GM12878 (cell line): ENCODE results near the gene SEBOX. TPM values are rescaled to one million over a fixed set of nuclear protein-coding genes. Genes with fewer than 3 reads are reported as not detected.

Experiments
- ATAC-seq: fragments of 200-7000 bp; cut with Tn5 transposase; 3 replicates; pipeline ENCODE4 v1.9.1; 2020; ENCODE audit warnings: mild to moderate bottlenecking, moderate library complexity
- BruUV-seq: library from RNA; stranded (reverse); fragments of 400-500 nt; replicated peaks from 2 replicates; lab custom pipeline; 2021; lab: Mats Ljungman, UMichigan
- CTCF ChIA-PET: fragments of 300-600 bp; sonication (Branson Sonifier 250); formaldehyde crosslinking; extraction: SDS; loops from one replicate; lab custom pipeline; 2021; ENCODE audit warnings: inconsistent platforms; lab: Yijun Ruan, JAX
- POLR2A ChIA-PET: fragments of 350-600 bp; formaldehyde crosslinking; extraction: SDS; loops from one replicate; lab custom pipeline; 2021; ENCODE audit warnings: inconsistent platforms; lab: Charles Lee
- RAD21 ChIA-PET: fragments of 300-600 bp; sonication (Branson Sonifier 250); formaldehyde crosslinking; loops from one replicate; lab custom pipeline; 2023; ENCODE audit warnings: antibody characterized with exemption; ENCODE audit not compliant: unreplicated experiment; lab: Charles Lee
- SMC1A ChIA-PET: fragments of 300-600 bp; sonication (Branson Sonifier 250); formaldehyde crosslinking; loops from one replicate; lab custom pipeline; 2023; ENCODE audit not compliant: unreplicated experiment, uncharacterized antibody; lab: Charles Lee
- DNase-seq: peaks from one replicate; pipeline ENCODE4 v3.0.0-alpha.2; 2011; ENCODE audit warnings: low read depth, low spot score
- FAIRE-seq: peaks from 3 replicates; lab custom pipeline; 2011; peaks lifted over from hg19 to GRCh38; lab: Jason Lieb, UNC
- H2AFZ ChIP-seq: 2 replicates; pipeline ENCODE4 v1.6.0; 2011; ENCODE audit warnings: low read depth, low read length, control low read depth; ENCODE audit not compliant: control insufficient read depth
- H3K27ac ChIP-seq: 2 replicates; pipeline ENCODE4 v1.5.1; 2011; ENCODE audit warnings: control low read depth; ENCODE audit not compliant: control insufficient read depth, insufficient read depth
- H3K27me3 ChIP-seq, 2 experiments: replicated peaks in 1 of 2; 2 replicates each; pipeline versions ENCODE4 v1.6.0 to v1.6.1; 2011; ENCODE audit warnings: low read length in 1 of 2; ENCODE audit not compliant: control insufficient read depth in 2 of 2, insufficient read depth in 2 of 2
- H3K36me3 ChIP-seq, 2 experiments: 2 replicates each; pipeline ENCODE4 v1.5.1; 2011; ENCODE audit warnings: low read length in 1 of 2; ENCODE audit not compliant: control insufficient read depth in 2 of 2, insufficient read depth in 2 of 2
- H3K4me1 ChIP-seq: 2 replicates; pipeline ENCODE4 v1.6.1; 2011; ENCODE audit warnings: mild to moderate bottlenecking, low read length, moderate library complexity, mixed read lengths; ENCODE audit not compliant: control insufficient read depth, insufficient read depth
- H3K4me2 ChIP-seq: 2 replicates; pipeline ENCODE4 v1.6.0; 2011; ENCODE audit warnings: control low read depth; ENCODE audit not compliant: control insufficient read depth, insufficient read depth
- H3K4me3 ChIP-seq: fragments of 200-600 bp; sonication (generic); 2 replicates; pipeline ENCODE4 v1.5.1; 2016
- H3K79me2 ChIP-seq: 2 replicates; pipeline ENCODE4 v1.6.0; 2011; ENCODE audit warnings: low read length; ENCODE audit not compliant: control insufficient read depth, insufficient read depth
- H3K9ac ChIP-seq: 2 replicates; pipeline ENCODE4 v1.8.0; 2011; ENCODE audit warnings: low read length, control low read depth, mixed read lengths; ENCODE audit not compliant: control insufficient read depth, insufficient read depth
- H3K9me3 ChIP-seq: replicated peaks from 3 replicates; pipeline ENCODE4 v1.5.1; 2011; ENCODE audit warnings: mild to moderate bottlenecking, low read length; ENCODE audit not compliant: control insufficient read depth, insufficient read depth
- H4K20me1 ChIP-seq: 2 replicates; pipeline ENCODE4 v1.6.0; 2011; ENCODE audit not compliant: control insufficient read depth, insufficient read depth
- ATF2 ChIP-seq: IDR thresholded peaks from 2 replicates; pipeline ENCODE4 v1.6.1; 2012; ENCODE audit warnings: low read length, inconsistent platforms
- CBX5 ChIP-seq: sonication (generic); IDR thresholded peaks from 2 replicates; pipeline ENCODE4 v1.6.1; 2016; ENCODE audit warnings: low read depth, moderate library complexity, mild to moderate bottlenecking, inconsistent platforms
- CREM ChIP-seq: IDR thresholded peaks from 2 replicates; pipeline ENCODE4 v1.6.1; 2014; ENCODE audit warnings: antibody characterized with exemption, low read depth
- E2F8 ChIP-seq: fragments of 450-650 bp; IDR thresholded peaks from 2 replicates; pipeline ENCODE4 v1.6.1; 2018; ENCODE audit warnings: mild to moderate bottlenecking, low read depth, moderate library complexity; ENCODE audit not compliant: partially characterized antibody
- EED ChIP-seq: sonication (generic); IDR thresholded peaks from 2 replicates; pipeline ENCODE4 v1.6.1; 2016; ENCODE audit warnings: antibody characterized with exemption, low read depth
- HSF1 ChIP-seq: fragments of 150-350 bp; IDR thresholded peaks from 2 replicates; pipeline ENCODE4 v1.6.1; 2014; ENCODE audit warnings: mild to moderate bottlenecking, low read depth, low read length
- NR2C2 ChIP-seq: IDR thresholded peaks from 2 replicates; pipeline ENCODE4 v1.6.1; 2011; ENCODE audit warnings: borderline replicate concordance, low read depth; ENCODE audit not compliant: control insufficient read depth, insufficient read length
- RCOR1 ChIP-seq: conservative IDR thresholded peaks from 2 replicates; pipeline ENCODE4 v1.6.1; 2012; ENCODE audit warnings: low read depth, low read length, improper control_type of control experiment
- SIX5 ChIP-seq: IDR thresholded peaks from 2 replicates; pipeline ENCODE4 v1.6.1; 2011; ENCODE audit warnings: mild to moderate bottlenecking, low read depth, low read length, moderate library complexity; ENCODE audit not compliant: severe bottlenecking
- TCF7 ChIP-seq: IDR thresholded peaks from 2 replicates; pipeline ENCODE4 v1.6.1; 2014; ENCODE audit warnings: antibody characterized with exemption, borderline replicate concordance
- USF1 ChIP-seq: IDR thresholded peaks from 2 replicates; pipeline ENCODE4 v1.6.1; 2011; ENCODE audit warnings: borderline replicate concordance, low read depth, mild to moderate bottlenecking, moderate library complexity, mixed read lengths, low read length; ENCODE audit not compliant: insufficient read depth; ENCODE audit errors: extremely low read length
- WGBS: methylation state at CpG from one replicate; pipeline ENCODE4 v1.1.6; 2016; ENCODE audit warnings: low lambda C conversion rate; ENCODE audit not compliant: insufficient replicate concordance, insufficient coverage; ENCODE audit errors: missing lambda C conversion rate; 5-methylcytosine and 5-hydroxymethylcytosine counted together
- in situ Hi-C: fragments of 300-500 bp; cut with MboI; formaldehyde crosslinking; loops from 9 replicates; pipeline ENCODE4 v1.14.3; 2018; ENCODE audit warnings: mixed read lengths
- intact Hi-C: fragments of 100-400 bp; cut with micrococcal nuclease; formaldehyde crosslinking; loops from one replicate; pipeline ENCODE4 v1.14.2; 2022; ENCODE audit not compliant: unreplicated experiment
- polyA plus RNA-seq, 11 experiments: library from polyadenylated mRNA; depleted of rRNA in 4 of 11; unstranded in 6 of 11; stranded (reverse) in 5 of 11; fragments of >200 nt; fragmentation: Nextera tagmentation in 4 of 11; fragmentation: Illumina TruSeq in 1 of 11; extraction: Ambion mirVana in 4 of 11; extraction: Trizol in 1 of 11; gene quantifications; 1 replicate in 1 of 11; 2 replicates in 10 of 11; pipeline versions ENCODE4 v1.2.1 to v1.2.3, GENCODE V29; 2011 to 2016; ENCODE audit warnings: inconsistent platforms in 2 of 11, missing spikeins in 2 of 11, low read depth in 1 of 11
- total RNA-seq, 4 experiments: library from RNA; depleted of rRNA in 3 of 4; stranded (reverse); fragments of >200 nt in 3 of 4; fragmentation: Illumina TruSeq in 1 of 4; extraction: Trizol in 1 of 4; gene quantifications; 2 replicates each; pipeline versions ENCODE4 v1.2.1 to v1.2.3, GENCODE V29; 2013 to 2021

Gene SEBOX
- total and polyA plus RNA-seq, 10 of the 15 experiments (the other 5 are each of a cell fraction or from before 2014, with no cell fraction given), result not detected

- Histone ChIP-seq H3K36me3 (no peaks in the 10 kb centered on the region; a peak in 2 of 4 replicates), H3K9me3 (no peaks in the 10 kb centered on the region), H3K79me2 (peaks cover 20% of the 10 kb centered on the region), H2AFZ (no peak overlapping the region), H3K4me2 (no peak overlapping the region), H4K20me1 (no peaks in the 10 kb centered on the region), H3K4me3 (no peak overlapping the region), H3K27me3 (no peaks in the 10 kb centered on the region), H3K27ac (no peak overlapping the region), H3K4me1 (no peaks in the 10 kb centered on the region; the same call in 1 of the 2 replicates), H3K9ac (no peak overlapping the region)
- WGBS, result 92% methylated on average over 4 of the region's 4 CpGs
- in situ Hi-C loops (no loop called here), intact Hi-C loops (loop anchor here (10.0 kb wide), 1 partner anchor 261 kb away; no protein-coding TSS in a partner anchor)
- BruUV-seq, result no TSS peak
- RAD21 ChIA-PET, result no interaction called here
- FAIRE-seq, result no peak
- no peak for ATAC-seq
- POLR2A ChIA-PET, result interaction anchor here (1.4 kb wide), 1 partner anchor 10 kb away, joined by 3 read pairs; no protein-coding TSS in a partner anchor
- SMC1A ChIA-PET, result no interaction called here
- TF ChIP-seq RCOR1 (no peak), NR2C2 (no peak), ATF2 (no peak), CBX5 (no peak), USF1 (no peak), EED (no peak), E2F8 (no peak), TCF7 (no peak), HSF1 (no peak), CREM (no peak), SIX5 (no peak)
- DNase-seq, result no peak
- CTCF ChIA-PET, result no interaction called here
Observed at GRCh38 chr17:28315846-28316705, 48.9 kb downstream of the SEBOX start.
